Right atrium auricular region (tissue), 2 donors: ENCODE measurements around the gene SSB. TPM values are rescaled to one million over a fixed set of nuclear protein-coding genes. Genes with fewer than 3 reads are reported as not detected.

Source experiments
- DNase-seq: peaks from one replicate; pipeline ENCODE4 v3.0.0-alpha.2; 2019; ENCODE audit warnings: low spot score
- H3K27ac ChIP-seq, 2 donors: fragments of 200-600 bp; sonication (generic); 1 replicate in 1 of 2; 2 replicates in 1 of 2; pipeline ENCODE4 v1.5.1; 2016 to 2019
- H3K27me3 ChIP-seq, 2 donors: fragments of 200-600 bp; sonication (generic); one replicate each; pipeline versions ENCODE4 v1.5.1 to v1.6.0; 2017 to 2019
- H3K36me3 ChIP-seq: fragments of 200-600 bp; sonication (generic); one replicate; pipeline ENCODE4 v1.5.1; 2016
- H3K4me1 ChIP-seq, 2 donors: fragments of 200-600 bp; sonication (generic); one replicate each; pipeline versions ENCODE4 v1.5.1 to v1.6.0; 2017 to 2019
- H3K4me3 ChIP-seq, 2 donors: fragments of 200-600 bp; sonication (generic); 1 replicate in 1 of 2; 2 replicates in 1 of 2; pipeline ENCODE4 v1.5.1; 2017 to 2019; ENCODE audit warnings: mild to moderate bottlenecking in 1 of 2, moderate library complexity in 1 of 2
- H3K9me3 ChIP-seq, 2 donors: fragments of 200-600 bp; sonication (generic); one replicate each; pipeline ENCODE4 v1.5.1; 2019
- CTCF ChIP-seq, 2 donors: fragments of 200-600 bp; sonication (generic); IDR thresholded peaks; one replicate each; pipeline ENCODE4 v1.5.1; 2019; ENCODE audit warnings: antibody characterized with exemption in 2 of 2
- total RNA-seq, 2 donors: library from RNA; depleted of rRNA; stranded (reverse); fragments of >200 nt; gene quantifications; one replicate each; pipeline ENCODE4 v1.1.0, GENCODE V29; 2016

Gene SSB
- total RNA-seq, 2 donors from 2014 or later: 52.3 to 56.7 TPM

GRCh38 chr2:169767243-169767888, 31.3 kb upstream of the SSB start:
- TF ChIP-seq CTCF (IDR thresholded peaks at IDR 0.05): peak; percentile 49 to 75
- H3K4me1 ChIP-seq: peaks cover 0 to 16% of the 10 kb centered on the region in 2 donors
- peaks cover 0 to 10% of the 10 kb centered on the region in 2 donors for H3K27me3 ChIP-seq
- no peaks in the 10 kb centered on the region for H3K9me3 ChIP-seq
- no peak overlapping the region for H3K27ac ChIP-seq
- peak; percentile 67 for DNase-seq
- no peak overlapping the region for H3K4me3 ChIP-seq
- no peaks in the 10 kb centered on the region for H3K36me3 ChIP-seq

- Histone ChIP-seq H3K27me3 (peaks cover 0 to 10% of the 10 kb centered on the region in 2 donors), H3K27ac (no peak overlapping the region), H3K4me3 (peak overlapping the region; percentile 7 to 43), H3K9me3 (no peaks in the 10 kb centered on the region), H3K36me3 (no peaks in the 10 kb centered on the region), H3K4me1 (peaks cover 0 to 16% of the 10 kb centered on the region in 2 donors)
- TF ChIP-seq CTCF (IDR thresholded peaks at IDR 0.05): no peak
- DNase-seq: no peak
These were observed 30.2 kb upstream of the SSB start for GRCh38 chr2:169768262-169768995.

- no peak overlapping the region for H3K27ac ChIP-seq
- H3K4me1 ChIP-seq: peaks cover 0 to 16% of the 10 kb centered on the region in 2 donors
- TF ChIP-seq CTCF (IDR thresholded peaks at IDR 0.05): no peak
- H3K27me3 ChIP-seq: peaks cover 0 to 10% of the 10 kb centered on the region in 2 donors
- no peak overlapping the region for H3K4me3 ChIP-seq
- no peaks in the 10 kb centered on the region for H3K36me3 ChIP-seq
- H3K9me3 ChIP-seq: no peaks in the 10 kb centered on the region
- DNase-seq: no peak
These were observed 27.6 kb upstream of the SSB start for GRCh38 chr2:169771021-169771420.

- Histone ChIP-seq H3K4me1 (peaks cover 0 to 16% of the 10 kb centered on the region in 2 donors), H3K27ac (no peak overlapping the region), H3K27me3 (peaks cover 0 to 10% of the 10 kb centered on the region in 2 donors), H3K9me3 (no peaks in the 10 kb centered on the region), H3K4me3 (no peak overlapping the region), H3K36me3 (no peaks in the 10 kb centered on the region)
- no peak for TF ChIP-seq CTCF (IDR thresholded peaks at IDR 0.05)
- no peak for DNase-seq
These were observed 27.1 kb upstream of the SSB start for GRCh38 chr2:169771612-169772011.

GRCh38 chr2:169772651-169773050, 26.0 kb upstream of the SSB start:
- DNase-seq: no peak
- peaks cover 0 to 9% of the 10 kb centered on the region in 2 donors for H3K4me1 ChIP-seq
- no peaks in the 10 kb centered on the region for H3K9me3 ChIP-seq
- TF ChIP-seq CTCF (IDR thresholded peaks at IDR 0.05): no peak
- peaks cover 0 to 10% of the 10 kb centered on the region in 2 donors for H3K27me3 ChIP-seq
- no peak overlapping the region for H3K27ac ChIP-seq
- no peaks in the 10 kb centered on the region for H3K36me3 ChIP-seq
- H3K4me3 ChIP-seq: no peak overlapping the region
